Endothelial cell of coronary artery (primary cell): Measurements from ENCODE around the gene BST1. TPM values are rescaled to one million over a fixed set of nuclear protein-coding genes. Genes with fewer than 3 reads are reported as not detected.

Experiments
- total RNA-seq: library from RNA; depleted of rRNA; stranded (reverse); fragments of >200 nt; gene quantifications from 2 replicates; pipeline ENCODE4 v1.2.3, GENCODE V29; 2014

BST1 gene
- 7.8 and 13.3 TPM in 2 replicates for total RNA-seq

GRCh38 chr4:15702941-15703403, at the start of gene BST1:
TSS of gene BST1 (plus strand) at chr4:15703065. CDS start at chr4:15703145, 80 bp downstream.

GRCh38 chr4:15655223-15656037, 47.4 kb upstream of the BST1 start, which contains the start of gene FBXL5:
TSS of gene FBXL5 (minus strand) at chr4:15655357. CDS start at chr4:15655287, 70 bp downstream.

GRCh38 chr4:15681372-15682241, 21.3 kb upstream of the BST1 start, which contains the start of gene FAM200B:
TSS of gene FAM200B (plus strand) at chr4:15681827. CDS start at chr4:15686978, 5,151 bp downstream.

GRCh38 chr4:15778289-15779241, 75.7 kb downstream of the BST1 start, which contains the start of gene CD38:
TSS of gene CD38 (plus strand) at chr4:15778328. CDS start at chr4:15778415, 87 bp downstream.

Other genes starting within 250 kb of the BST1 start
- gene CC2D2A, start 233.2 kb upstream of the BST1 start, total RNA-seq, result 7.2 and 11.2 TPM in 2 replicates
- 58.4 and 73.9 TPM in 2 replicates for gene FBXL5, start 47.7 kb upstream of the BST1 start, total RNA-seq
- 12.6 and 13.0 TPM in 2 replicates for gene FAM200B, start 21.2 kb upstream of the BST1 start, total RNA-seq
- gene CD38, start 75.3 kb downstream of the BST1 start, total RNA-seq, result 0.09 TPM in 2 replicates
- gene FGFBP1, start 235.7 kb downstream of the BST1 start, total RNA-seq, result not detected in 2 replicates